Activated CD8-positive, alpha-beta T cell treated with anti-CD3 and anti-CD28 coated beads for 36 hours (primary cell): Measurements from ENCODE around the gene APBB1. TPM values are rescaled to one million over a fixed set of nuclear protein-coding genes. Genes with fewer than 3 reads are reported as not detected.

Experiments
- ATAC-seq: fragments of 200-7000 bp; cut with Tn5 transposase; one replicate; pipeline ENCODE4 v1.10.0; 2021; ENCODE audit warnings: mild to moderate bottlenecking, moderate library complexity
- CTCF ChIA-PET: fragments of 350-600 bp; sonication (Branson Sonifier 250); formaldehyde crosslinking; loops from one replicate; lab custom pipeline; 2021; ENCODE audit warnings: antibody characterized with exemption; lab: Charles Lee
- POLR2A ChIA-PET: fragments of 350-600 bp; sonication (Branson Sonifier 250); formaldehyde crosslinking; loops from one replicate; lab custom pipeline; 2021; ENCODE audit warnings: antibody characterized with exemption; lab: Charles Lee
- DNase-seq: peaks from one replicate; pipeline ENCODE4 v3.0.0-alpha.2; 2020
- H3K27ac Mint-ChIP-seq: one replicate; pipeline ENCODE4 v1.8.0; 2021; ENCODE audit warnings: mild to moderate bottlenecking, mixed read lengths
- H3K27me3 Mint-ChIP-seq: one replicate; pipeline ENCODE4 v1.8.0; 2021; ENCODE audit warnings: mixed read lengths
- H3K36me3 Mint-ChIP-seq: one replicate; pipeline ENCODE4 v1.8.0; 2021; ENCODE audit warnings: low read depth, mixed read lengths
- H3K4me1 Mint-ChIP-seq: one replicate; pipeline ENCODE4 v1.8.0; 2021; ENCODE audit warnings: low read depth, mixed read lengths
- H3K4me3 Mint-ChIP-seq: one replicate; pipeline ENCODE4 v1.8.0; 2021; ENCODE audit warnings: mild to moderate bottlenecking, moderate library complexity, mixed read lengths
- H3K9me3 Mint-ChIP-seq: one replicate; pipeline ENCODE4 v1.8.0; 2021; ENCODE audit warnings: mixed read lengths
- CTCF ChIP-seq: fragments of 200-600 bp; IDR thresholded peaks from one replicate; pipeline ENCODE4 v1.8.0; 2022; ENCODE audit warnings: antibody characterized with exemption, mild to moderate bottlenecking
- intact Hi-C: fragments of 100-400 bp; cut with micrococcal nuclease; formaldehyde crosslinking; loops from one replicate; pipeline ENCODE4 v1.10.0; 2022
- total RNA-seq, 2 experiments: library from RNA; stranded (reverse); gene quantifications; one replicate each; pipeline ENCODE4 v1.2.3, GENCODE V29; 2021

The APBB1 gene
- total RNA-seq, 2 experiments from 2014 or later = 28.1 to 31.1 TPM

GRCh38 chr11:6391537-6392134 lies 27.3 kb downstream of the APBB1 start:
- H3K27ac Mint-ChIP-seq = peak overlapping the region; percentile 64
- no peak for TF ChIP-seq CTCF
- H3K4me3 Mint-ChIP-seq = peak overlapping the region; percentile 79
- intact Hi-C loops = loop anchor here (10.0 kb wide), 1 partner anchor 213 kb away; the partner anchor contains the start of genes ILK and RRP8
- H3K9me3 Mint-ChIP-seq = no peaks in the 10 kb centered on the region
- CTCF ChIA-PET = interaction anchor here (4.1 to 5.2 kb wide), 2 partner anchors 9 to 13 kb away, joined by 45 to 65 read pairs; no protein-coding TSS in a partner anchor
- DNase-seq (no peak), ATAC-seq (no peak)
- no peaks in the 10 kb centered on the region for H3K27me3 Mint-ChIP-seq
- POLR2A ChIA-PET = interaction anchor here (1.2 to 3.5 kb wide), 6 partner anchors 10 to 203 kb away, joined by 3 to 42 read pairs (median 8); partner anchors contain the start of gene APBB1
- H3K4me1 Mint-ChIP-seq = peaks cover 40% of the 10 kb centered on the region
- H3K36me3 Mint-ChIP-seq = peaks cover 9% of the 10 kb centered on the region

GRCh38 chr11:6390718-6391469 lies 28.0 kb downstream of the APBB1 start:
- peaks cover 7% of the 10 kb centered on the region for H3K36me3 Mint-ChIP-seq
- ATAC-seq = no peak

GRCh38 chr11:6389905-6390717 lies 28.8 kb downstream of the APBB1 start, which contains the start of gene SMPD1:
TSS of gene SMPD1 (plus strand) at chr11:6390474. CDS start at chr11:6390599, 125 bp downstream.
- H3K9me3 Mint-ChIP-seq = no peaks in the 10 kb centered on the region
- DNase-seq = peak; percentile 95
- ChIA-PET POLR2A (interaction anchor here (0.9 to 3.5 kb wide), 9 partner anchors 9 to 214 kb away, joined by 3 to 42 read pairs (median 4); partner anchors contain the start of genes APBB1, ARFIP2 and TIMM10B), CTCF (interaction anchor here (0.7 to 5.2 kb wide), 9 partner anchors 11 to 92 kb away, joined by 3 to 65 read pairs (median 6); partner anchors contain the start of genes APBB1 and TIMM10B)
- H3K36me3 Mint-ChIP-seq = peaks cover 7% of the 10 kb centered on the region
- H3K27ac Mint-ChIP-seq = peak within 1 kb of the TSS; percentile 94
- peaks cover 44% of the 10 kb centered on the region for H3K4me1 Mint-ChIP-seq
- no peak for TF ChIP-seq CTCF
- peak within 1 kb of the TSS; percentile 79 for H3K4me3 Mint-ChIP-seq
- intact Hi-C loops = loop anchor here (10.0 kb wide), 1 partner anchor 215 kb away; the partner anchor contains the start of genes ILK and RRP8
- ATAC-seq = peak; percentile 83
- no peaks in the 10 kb centered on the region for H3K27me3 Mint-ChIP-seq

More at GRCh38 chr11:6390718-6391469, 28.0 kb downstream of the APBB1 start:
- peak overlapping the region; percentile 79 for H3K4me3 Mint-ChIP-seq
- H3K9me3 Mint-ChIP-seq = no peaks in the 10 kb centered on the region
- H3K27ac Mint-ChIP-seq = peak overlapping the region; percentile 64
- no peaks in the 10 kb centered on the region for H3K27me3 Mint-ChIP-seq
- ChIA-PET POLR2A (interaction anchor here (1.0 to 3.5 kb wide), 8 partner anchors 10 to 213 kb away, joined by 3 to 42 read pairs (median 4); partner anchors contain the start of gene APBB1), CTCF (interaction anchor here (0.7 to 5.2 kb wide), 5 partner anchors 10 to 53 kb away, joined by 3 to 65 read pairs (median 7); partner anchors contain the start of gene APBB1)
- no peak for TF ChIP-seq CTCF
- H3K4me1 Mint-ChIP-seq = peaks cover 37% of the 10 kb centered on the region
- intact Hi-C loops = loop anchor here (10.0 kb wide), 1 partner anchor 214 kb away; the partner anchor contains the start of genes ILK and RRP8
- DNase-seq = peak; percentile 32

- Mint-ChIP-seq H3K27me3 (no peaks in the 10 kb centered on the region), H3K4me3 (no peak overlapping the region), H3K27ac (peak overlapping the region; percentile 17), H3K36me3 (peaks cover 7% of the 10 kb centered on the region), H3K4me1 (peaks cover 44% of the 10 kb centered on the region), H3K9me3 (no peaks in the 10 kb centered on the region)
- DNase-seq (no peak), ATAC-seq (no peak)
- no peak for TF ChIP-seq CTCF
- POLR2A ChIA-PET = interaction anchor here (0.7 to 3.5 kb wide), 4 partner anchors 12 to 55 kb away, joined by 3 to 42 read pairs (median 4); partner anchors contain the start of gene HPX
- intact Hi-C loops = no loop called here
- CTCF ChIA-PET = interaction anchor here (1.2 to 5.2 kb wide), 8 partner anchors 10 to 117 kb away, joined by 3 to 65 read pairs (median 8); partner anchors contain the start of gene TIMM10B
Measured at GRCh38 chr11:6388748-6389147, 30.1 kb downstream of the APBB1 start.
